KMS-11 (cell line): ENCODE results near the gene TMEM203.

Source experiments
- H2AFZ ChIP-seq: fragments of 200-600 bp; sonication (generic); 2 replicates; pipeline ENCODE4 v1.6.1; 2016; ENCODE audit warnings: antibody characterized with exemption, mixed run types, low read depth
- H3K27ac ChIP-seq: fragments of 200-600 bp; sonication (generic); 2 replicates; pipeline ENCODE4 v1.6.1; 2016; ENCODE audit warnings: mild to moderate bottlenecking, mixed run types
- H3K27me3 ChIP-seq: fragments of 200-600 bp; sonication (generic); 2 replicates; pipeline ENCODE4 v1.6.1; 2017; ENCODE audit warnings: mild to moderate bottlenecking, low read depth, mixed run types, moderate library complexity; ENCODE audit not compliant: insufficient read depth
- H3K36me3 ChIP-seq: fragments of 200-600 bp; sonication (generic); 2 replicates; pipeline ENCODE4 v1.6.1; 2017; ENCODE audit warnings: mild to moderate bottlenecking, mixed run types; ENCODE audit not compliant: insufficient read depth
- H3K4me1 ChIP-seq: fragments of 200-600 bp; sonication (generic); 2 replicates; pipeline ENCODE4 v1.6.1; 2016; ENCODE audit warnings: mild to moderate bottlenecking, low read depth, mixed run types; ENCODE audit not compliant: poor library complexity, severe bottlenecking
- H3K4me2 ChIP-seq: fragments of 200-600 bp; sonication (generic); 2 replicates; pipeline ENCODE4 v1.7.0; 2016; ENCODE audit warnings: mild to moderate bottlenecking, mixed run types
- H3K4me3 ChIP-seq: fragments of 200-600 bp; sonication (generic); IDR thresholded peaks from 2 replicates; pipeline ENCODE4 v1.6.1; 2017; ENCODE audit warnings: low read depth, low read length, mixed read lengths; ENCODE audit not compliant: insufficient read depth
- H3K79me2 ChIP-seq: fragments of 200-600 bp; sonication (generic); 2 replicates; pipeline ENCODE4 v1.6.1; 2016; ENCODE audit warnings: low read depth, mixed run types; ENCODE audit not compliant: insufficient read depth
- H3K9ac ChIP-seq: fragments of 200-600 bp; sonication (generic); 2 replicates; pipeline ENCODE4 v1.6.1; 2016; ENCODE audit warnings: mild to moderate bottlenecking, mixed run types
- H4K20me1 ChIP-seq: fragments of 200-600 bp; sonication (generic); 2 replicates; pipeline ENCODE4 v1.6.1; 2016; ENCODE audit warnings: mild to moderate bottlenecking, mixed run types; ENCODE audit not compliant: insufficient read depth
- TF ChIP-seq, protein P1 (sequence below): fragments of 200-600 bp; sonication (generic); conservative IDR thresholded peaks from 2 replicates; pipeline ENCODE4 v1.6.1; 2017; ENCODE audit warnings: low read depth, mild to moderate bottlenecking, antibody characterized with exemption, low read length, moderate library complexity, mixed read lengths

The TMEM203 gene

GRCh38 chr9:137161558-137162486, 43.6 kb downstream of the TMEM203 start:
- Histone ChIP-seq H2AFZ (no peak overlapping the region), H3K4me1 (peaks cover 47% of the 10 kb centered on the region), H3K27me3 (peaks cover 38% of the 10 kb centered on the region), H4K20me1 (no peaks in the 10 kb centered on the region), H3K79me2 (no peaks in the 10 kb centered on the region), H3K9ac (no peak overlapping the region), H3K27ac (no peak overlapping the region), H3K4me2 (no peak overlapping the region), H3K36me3 (no peaks in the 10 kb centered on the region), H3K4me3 (no peak overlapping the region)
- TF ChIP-seq, protein P1, sequence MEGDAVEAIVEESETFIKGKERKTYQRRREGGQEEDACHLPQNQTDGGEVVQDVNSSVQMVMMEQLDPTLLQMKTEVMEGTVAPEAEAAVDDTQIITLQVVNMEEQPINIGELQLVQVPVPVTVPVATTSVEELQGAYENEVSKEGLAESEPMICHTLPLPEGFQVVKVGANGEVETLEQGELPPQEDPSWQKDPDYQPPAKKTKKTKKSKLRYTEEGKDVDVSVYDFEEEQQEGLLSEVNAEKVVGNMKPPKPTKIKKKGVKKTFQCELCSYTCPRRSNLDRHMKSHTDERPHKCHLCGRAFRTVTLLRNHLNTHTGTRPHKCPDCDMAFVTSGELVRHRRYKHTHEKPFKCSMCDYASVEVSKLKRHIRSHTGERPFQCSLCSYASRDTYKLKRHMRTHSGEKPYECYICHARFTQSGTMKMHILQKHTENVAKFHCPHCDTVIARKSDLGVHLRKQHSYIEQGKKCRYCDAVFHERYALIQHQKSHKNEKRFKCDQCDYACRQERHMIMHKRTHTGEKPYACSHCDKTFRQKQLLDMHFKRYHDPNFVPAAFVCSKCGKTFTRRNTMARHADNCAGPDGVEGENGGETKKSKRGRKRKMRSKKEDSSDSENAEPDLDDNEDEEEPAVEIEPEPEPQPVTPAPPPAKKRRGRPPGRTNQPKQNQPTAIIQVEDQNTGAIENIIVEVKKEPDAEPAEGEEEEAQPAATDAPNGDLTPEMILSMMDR = no peak

- Histone ChIP-seq H3K27ac (no peak overlapping the region), H3K4me3 (no peak overlapping the region), H3K36me3 (no peaks in the 10 kb centered on the region), H3K4me2 (no peak overlapping the region), H2AFZ (no peak overlapping the region), H3K79me2 (no peaks in the 10 kb centered on the region), H3K27me3 (peaks cover 29% of the 10 kb centered on the region), H3K9ac (no peak overlapping the region), H3K4me1 (peaks cover 40% of the 10 kb centered on the region), H4K20me1 (no peaks in the 10 kb centered on the region)
- TF ChIP-seq, protein P1 = no peak
These were observed 44.5 kb downstream of the TMEM203 start for GRCh38 chr9:137160716-137161557.

GRCh38 chr9:137160054-137160425, 45.4 kb downstream of the TMEM203 start:
- H3K9ac ChIP-seq = no peak overlapping the region
- H3K4me1 ChIP-seq = peaks cover 40% of the 10 kb centered on the region

More at GRCh38 chr9:137160054-137160425, 45.4 kb downstream of the TMEM203 start:
- Histone ChIP-seq H3K27ac (no peak overlapping the region), H4K20me1 (no peaks in the 10 kb centered on the region), H2AFZ (no peak overlapping the region), H3K79me2 (no peaks in the 10 kb centered on the region), H3K27me3 (peaks cover 20% of the 10 kb centered on the region), H3K4me2 (peak overlapping the region; percentile 63; the same call in 1 of the 2 replicates), H3K4me3 (no peak overlapping the region), H3K36me3 (no peaks in the 10 kb centered on the region)
- TF ChIP-seq, protein P1 = no peak
